NCI-H128 (cell line): Measurements from ENCODE around the gene CTU2.
A peak's percentile ranks its signal among the peaks of the same experiment; 100 is the strongest.

ENCODE experiments used
- DNase-seq: peaks from one replicate; lab custom pipeline; 2025; ENCODE audit not compliant: unreplicated experiment; lab: John Stamatoyannopoulos, UW

CTU2 gene

GRCh38 chr16:88681084-88681680, 25.1 kb upstream of the CTU2 start:
- no peak for DNase-seq

- no peak for DNase-seq
Observed at GRCh38 chr16:88681709-88682451, 24.4 kb upstream of the CTU2 start.

- DNase-seq, result no peak
Observed at GRCh38 chr16:88684569-88685155, 21.6 kb upstream of the CTU2 start.

GRCh38 chr16:88685156-88686061, 20.9 kb upstream of the CTU2 start:
- no peak for DNase-seq

GRCh38 chr16:88686062-88686438, 20.3 kb upstream of the CTU2 start:
- DNase-seq, result no peak

GRCh38 chr16:88686439-88687253, 19.7 kb upstream of the CTU2 start, which contains the start of gene SNAI3:
Gene SNAI3, minus strand, starts transcription at chr16:88686507. Its CDS starts 101 bp downstream, at chr16:88686406.
- DNase-seq, result peak; percentile 23

- no peak for DNase-seq
Observed at GRCh38 chr16:88687254-88687576, 19.1 kb upstream of the CTU2 start.

- DNase-seq, result no peak
Observed at GRCh38 chr16:88687676-88688012, 18.7 kb upstream of the CTU2 start.

GRCh38 chr16:88688013-88688778, 18.1 kb upstream of the CTU2 start:
- no peak for DNase-seq

- DNase-seq, result no peak
Observed at GRCh38 chr16:88690341-88691128, 15.8 kb upstream of the CTU2 start.

GRCh38 chr16:88691129-88691813, 15.0 kb upstream of the CTU2 start:
- DNase-seq, result no peak

GRCh38 chr16:88691924-88692560, 14.3 kb upstream of the CTU2 start:
- DNase-seq, result no peak

- no peak for DNase-seq
Observed at GRCh38 chr16:88692861-88693260, 13.4 kb upstream of the CTU2 start.

GRCh38 chr16:88693420-88694177, 12.7 kb upstream of the CTU2 start:
- no peak for DNase-seq

GRCh38 chr16:88694221-88695087, 11.8 kb upstream of the CTU2 start:
- DNase-seq, result no peak

GRCh38 chr16:88695218-88695617, 11.1 kb upstream of the CTU2 start:
- DNase-seq, result no peak

- no peak for DNase-seq
Observed at GRCh38 chr16:88695753-88696152, 10.6 kb upstream of the CTU2 start.
